ENCODE data around the gene ZEB2.

Gene ZEB2

DNA sequence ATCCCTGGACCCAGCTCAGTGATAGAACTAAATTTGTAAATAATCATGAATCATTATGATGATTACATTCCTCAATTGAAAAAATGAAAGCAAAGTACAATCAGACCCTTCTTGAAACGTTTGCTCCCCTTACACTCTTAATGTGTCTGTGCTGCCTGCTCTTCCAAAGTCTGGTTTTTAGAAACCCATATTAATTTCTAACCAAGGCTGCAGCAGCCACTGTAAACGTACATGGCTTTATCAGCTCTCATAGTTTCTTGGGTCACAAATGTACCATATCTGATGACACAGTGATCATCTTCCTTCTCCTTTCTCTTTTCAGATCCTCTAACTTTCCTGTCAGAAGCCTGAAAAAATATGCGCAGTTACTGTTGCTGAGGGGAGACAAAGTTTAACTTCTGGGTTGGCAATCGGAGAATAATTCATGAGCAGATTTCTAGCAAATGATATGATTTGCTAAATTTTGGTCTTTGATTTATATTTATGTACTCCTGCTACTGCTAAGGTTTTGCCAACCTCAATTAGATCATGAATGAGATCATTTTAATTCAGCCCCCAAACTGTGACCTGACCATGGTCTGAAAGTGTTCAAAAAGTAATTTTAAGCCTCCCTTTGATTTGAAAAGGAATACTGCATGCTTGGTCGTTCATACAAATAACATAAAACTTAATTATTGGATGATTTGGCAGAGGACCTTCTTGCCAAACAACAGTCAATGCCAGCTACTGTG lies 12.3 kb downstream of the ZEB2 start:
- in situ Hi-C loops (cut with HindIII; ENCODE audit: low pct_ligation_motif_present, low sequenced_read_pairs) = loop anchor here (25.0 kb wide), 1 partner anchor 1255 kb away; no protein-coding TSS in a partner anchor
- Histone ChIP-seq H3K27ac (peak overlapping the region; percentile 99), H3K4me3 (ENCODE audit: low read depth, low read length) (no peak overlapping the region), H3K27me3 (replicated peaks) (no peaks in the 10 kb centered on the region), H3K36me3 (replicated peaks) (peaks cover 4% of the 10 kb centered on the region)
- no peak for DNase-seq
- TF ChIP-seq CTCF (IDR thresholded peaks at IDR 0.05; ENCODE audit: low read depth, low read length, missing control alignments) = no peak

DNA sequence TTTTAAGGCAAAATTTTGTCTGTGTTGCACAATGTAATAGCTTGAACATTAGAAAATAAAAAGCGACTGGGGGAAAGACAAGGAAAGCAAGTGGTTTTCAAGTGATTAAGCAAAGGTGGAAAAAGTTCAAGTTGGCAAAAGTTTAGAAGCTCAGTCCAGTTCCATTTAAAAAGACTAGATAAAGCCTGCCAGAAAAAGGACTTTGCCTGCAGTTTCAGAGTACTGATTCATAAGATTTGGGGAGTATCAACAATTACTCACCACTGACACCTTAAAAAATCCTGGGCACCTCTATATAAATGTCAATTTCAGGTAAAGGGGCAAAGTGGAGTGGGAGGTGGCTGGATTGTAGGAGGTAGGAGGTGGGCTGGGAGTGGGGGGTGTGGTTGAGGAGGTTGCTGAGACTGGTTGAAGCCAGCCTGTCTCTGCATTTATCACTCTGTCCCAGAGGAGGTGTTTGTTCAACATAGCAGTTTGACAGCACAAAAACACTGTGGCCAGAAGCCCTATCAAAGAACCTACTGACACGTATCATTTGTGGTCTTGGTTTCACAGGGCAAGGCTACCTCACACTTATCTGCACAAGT lies 14.6 kb downstream of the ZEB2 start:
- no peaks in the 10 kb centered on the region for H3K27me3 ChIP-seq (replicated peaks)
- DNase-seq = no peak
- TF ChIP-seq CTCF (IDR thresholded peaks at IDR 0.05; ENCODE audit: low read depth, low read length, missing control alignments) = no peak
- peak overlapping the region; percentile 21 for H3K27ac ChIP-seq
- H3K36me3 ChIP-seq (replicated peaks) = peaks cover 6% of the 10 kb centered on the region
- in situ Hi-C loops (cut with HindIII; ENCODE audit: low pct_ligation_motif_present, low sequenced_read_pairs) = loop anchor here (25.0 kb wide), 1 partner anchor 1257 kb away; no protein-coding TSS in a partner anchor
- H3K4me3 ChIP-seq (ENCODE audit: low read depth, low read length) = no peak overlapping the region

- Histone ChIP-seq H3K27me3 (replicated peaks) (no peaks in the 10 kb centered on the region), H3K4me3 (ENCODE audit: low read depth, low read length) (no peak overlapping the region), H3K27ac (no peak overlapping the region), H3K36me3 (replicated peaks) (peaks cover 7% of the 10 kb centered on the region)
- TF ChIP-seq CTCF (IDR thresholded peaks at IDR 0.05; ENCODE audit: low read depth, low read length, missing control alignments) = peak; percentile 44
- in situ Hi-C loops (cut with HindIII; ENCODE audit: low pct_ligation_motif_present, low sequenced_read_pairs) = loop anchor here (25.0 kb wide), 1 partner anchor 1258 kb away; no protein-coding TSS in a partner anchor
- DNase-seq = no peak
These were observed 15.7 kb downstream of the ZEB2 start for GRCh38 chr2:144504218-144504641.

- in situ Hi-C loops (cut with HindIII; ENCODE audit: low pct_ligation_motif_present, low sequenced_read_pairs) = loop anchor here (25.0 kb wide), 1 partner anchor 1259 kb away; no protein-coding TSS in a partner anchor
- Histone ChIP-seq H3K36me3 (replicated peaks) (peaks cover 12% of the 10 kb centered on the region), H3K27ac (no peak overlapping the region), H3K4me3 (ENCODE audit: low read depth, low read length) (no peak overlapping the region), H3K27me3 (replicated peaks) (no peaks in the 10 kb centered on the region)
- TF ChIP-seq CTCF (IDR thresholded peaks at IDR 0.05; ENCODE audit: low read depth, low read length, missing control alignments) = no peak
- no peak for DNase-seq
These were observed 16.7 kb downstream of the ZEB2 start for GRCh38 chr2:144503242-144503641.

DNA sequence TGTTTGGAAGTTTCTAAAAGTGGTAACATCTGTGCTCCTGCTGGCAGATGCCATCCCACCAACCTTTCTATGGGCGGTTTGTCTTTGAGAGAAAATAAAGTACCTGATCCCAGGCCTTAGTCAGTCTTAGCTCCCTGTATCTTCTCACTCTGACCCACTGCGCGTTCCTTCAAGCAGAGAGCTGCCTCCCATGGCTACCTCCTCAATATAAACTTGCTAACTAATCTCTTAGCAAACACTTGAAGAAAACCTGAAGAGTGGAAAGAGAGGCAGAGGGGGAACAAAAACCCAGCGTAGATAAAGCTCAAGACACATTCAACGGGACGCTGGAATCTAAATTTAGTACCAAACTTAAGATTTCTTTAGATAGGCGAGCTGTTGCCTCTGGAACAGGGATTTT lies 17.6 kb downstream of the ZEB2 start:
- H3K27ac ChIP-seq = no peak overlapping the region
- TF ChIP-seq CTCF (IDR thresholded peaks at IDR 0.05; ENCODE audit: low read depth, low read length, missing control alignments) = no peak
- in situ Hi-C loops (cut with HindIII; ENCODE audit: low pct_ligation_motif_present, low sequenced_read_pairs) = loop anchor here (25.0 kb wide), 1 partner anchor 1260 kb away; no protein-coding TSS in a partner anchor
- H3K4me3 ChIP-seq (ENCODE audit: low read depth, low read length) = no peak overlapping the region
- peaks cover 14% of the 10 kb centered on the region for H3K36me3 ChIP-seq (replicated peaks)
- no peak for DNase-seq
- H3K27me3 ChIP-seq (replicated peaks) = no peaks in the 10 kb centered on the region

Measured in brain microvascular endothelial cell (primary cell).